Esophagus (tissue), 2 donors: ENCODE data around the gene ANKRA2. TPM values are rescaled to one million over a fixed set of nuclear protein-coding genes. Genes with fewer than 3 reads are reported as not detected.

ENCODE experiments used
- H3K27ac ChIP-seq, 2 donors: one replicate each; pipeline ENCODE4 v1.5.1; 2013; ENCODE audit warnings: low read depth in 2 of 2, mild to moderate bottlenecking in 2 of 2, inconsistent platforms in 1 of 2, low read length in 1 of 2, moderate library complexity in 1 of 2
- H3K27me3 ChIP-seq, 2 donors: one replicate each; pipeline ENCODE4 v1.6.1; 2013; ENCODE audit warnings: low read length in 2 of 2, control low read depth in 1 of 2, mild to moderate bottlenecking in 1 of 2; ENCODE audit not compliant: insufficient read depth in 2 of 2, control insufficient read depth in 1 of 2
- H3K36me3 ChIP-seq, 2 donors: one replicate each; pipeline ENCODE4 v1.6.1; 2013; ENCODE audit warnings: low read length in 1 of 2; ENCODE audit not compliant: control insufficient read depth in 2 of 2, insufficient read depth in 2 of 2
- H3K4me1 ChIP-seq, 2 donors: one replicate each; pipeline ENCODE4 v1.6.1; 2013; ENCODE audit warnings: low read length in 1 of 2; ENCODE audit not compliant: control insufficient read depth in 2 of 2, insufficient read depth in 2 of 2
- H3K4me3 ChIP-seq, 2 donors: one replicate each; pipeline ENCODE4 v1.5.1; 2013; ENCODE audit warnings: low read length in 2 of 2, mild to moderate bottlenecking in 2 of 2, low read depth in 1 of 2, moderate library complexity in 1 of 2
- H3K9me3 ChIP-seq, 2 donors: one replicate each; pipeline ENCODE4 v1.6.1; 2013; ENCODE audit warnings: mild to moderate bottlenecking in 2 of 2, low read depth in 1 of 2, low read length in 1 of 2, moderate library complexity in 1 of 2; ENCODE audit not compliant: control insufficient read depth in 2 of 2, insufficient read depth in 1 of 2
- WGBS, 2 donors: extraction: QIAGEN DNeasy Blood & Tissue Kit; methylation state at CpG; one replicate each; pipeline ENCODE4 v1.1.7; 2013; 5-methylcytosine and 5-hydroxymethylcytosine counted together
- polyA plus RNA-seq, 2 donors: library from polyadenylated mRNA; stranded (reverse); fragments of 200-250 nt; gene quantifications; one replicate each; pipeline ENCODE4 v1.2.3, GENCODE V29; 2013
- donor health status: healthy with polysubstance abuse.
- donor health status: Bipolar disorder and iron deficiency.

The ANKRA2 gene
- polyA plus RNA-seq, 2 donors, result 9.8 to 13.9 TPM

- H3K36me3 ChIP-seq, result no peaks in the 10 kb centered on the region
- WGBS, 2 donors, result 78 to 80% methylated on average over 5 of the region's 5 CpGs
- no peaks in the 10 kb centered on the region for H3K9me3 ChIP-seq
- H3K27me3 ChIP-seq, result no peaks in the 10 kb centered on the region
- H3K4me1 ChIP-seq, result no peaks in the 10 kb centered on the region
- H3K4me3 ChIP-seq, result no peak overlapping the region
- H3K27ac ChIP-seq, result no peak overlapping the region
These were observed 33.2 kb downstream of the ANKRA2 start for GRCh38 chr5:73532195-73532594.

- Histone ChIP-seq H3K4me3 (no peak overlapping the region), H3K36me3 (no peaks in the 10 kb centered on the region), H3K9me3 (no peaks in the 10 kb centered on the region), H3K27me3 (no peaks in the 10 kb centered on the region), H3K27ac (no peak overlapping the region), H3K4me1 (no peaks in the 10 kb centered on the region)
- WGBS, 2 donors, result 76 to 83% methylated on average over 1 of the region's 1 CpG
These were observed 34.1 kb downstream of the ANKRA2 start for GRCh38 chr5:73531356-73531755.

DNA sequence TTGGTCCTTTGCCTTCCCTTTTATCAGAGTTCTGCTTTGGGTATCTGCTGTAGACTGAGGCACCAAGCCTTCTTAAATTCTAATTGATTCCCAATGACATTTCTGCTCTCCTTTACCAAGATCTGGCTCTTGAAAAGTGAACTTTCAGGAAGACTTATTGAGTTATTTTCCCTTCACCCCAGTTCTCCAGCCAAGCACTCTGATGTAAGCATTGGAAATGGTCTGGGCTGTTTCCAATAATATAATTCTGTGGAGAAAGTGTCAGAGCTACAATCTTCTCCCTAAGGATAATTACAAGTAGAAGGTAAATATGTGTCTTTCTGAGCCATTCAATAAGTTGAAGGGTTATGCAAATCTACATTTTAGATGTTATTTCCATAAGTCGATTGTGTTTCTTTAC, 36.4 kb downstream of the ANKRA2 start:
- no peak overlapping the region for H3K27ac ChIP-seq
- H3K9me3 ChIP-seq, result no peaks in the 10 kb centered on the region
- no peak overlapping the region for H3K4me3 ChIP-seq
- 87 to 91% methylated on average over 1 of the region's 1 CpG for WGBS, 2 donors
- no peaks in the 10 kb centered on the region for H3K27me3 ChIP-seq
- no peaks in the 10 kb centered on the region for H3K4me1 ChIP-seq
- no peaks in the 10 kb centered on the region for H3K36me3 ChIP-seq

GRCh38 chr5:73528248-73528647, 37.2 kb downstream of the ANKRA2 start:
- H3K4me1 ChIP-seq, result no peaks in the 10 kb centered on the region
- H3K27me3 ChIP-seq, result no peaks in the 10 kb centered on the region
- H3K9me3 ChIP-seq, result no peaks in the 10 kb centered on the region
- 73 to 76% methylated on average over 3 of the region's 3 CpGs for WGBS, 2 donors
- H3K4me3 ChIP-seq, result no peak overlapping the region
- no peak overlapping the region for H3K27ac ChIP-seq
- no peaks in the 10 kb centered on the region for H3K36me3 ChIP-seq

GRCh38 chr5:73525606-73526203, 39.7 kb downstream of the ANKRA2 start:
- Histone ChIP-seq H3K9me3 (no peaks in the 10 kb centered on the region), H3K27ac (no peak overlapping the region), H3K36me3 (no peaks in the 10 kb centered on the region), H3K4me3 (no peak overlapping the region), H3K27me3 (no peaks in the 10 kb centered on the region), H3K4me1 (peaks cover 0 to 3% of the 10 kb centered on the region in 2 donors)
- WGBS, 2 donors, result 67 to 73% methylated on average over 3 of the region's 3 CpGs

GRCh38 chr5:73523861-73524260, 41.6 kb downstream of the ANKRA2 start:
- no peaks in the 10 kb centered on the region for H3K36me3 ChIP-seq
- no peak overlapping the region for H3K27ac ChIP-seq
- H3K4me1 ChIP-seq, result peaks cover 0 to 3% of the 10 kb centered on the region in 2 donors
- 79 to 94% methylated on average over 1 of the region's 1 CpG for WGBS, 2 donors
- H3K4me3 ChIP-seq, result no peak overlapping the region
- H3K27me3 ChIP-seq, result no peaks in the 10 kb centered on the region
- no peaks in the 10 kb centered on the region for H3K9me3 ChIP-seq

DNA sequence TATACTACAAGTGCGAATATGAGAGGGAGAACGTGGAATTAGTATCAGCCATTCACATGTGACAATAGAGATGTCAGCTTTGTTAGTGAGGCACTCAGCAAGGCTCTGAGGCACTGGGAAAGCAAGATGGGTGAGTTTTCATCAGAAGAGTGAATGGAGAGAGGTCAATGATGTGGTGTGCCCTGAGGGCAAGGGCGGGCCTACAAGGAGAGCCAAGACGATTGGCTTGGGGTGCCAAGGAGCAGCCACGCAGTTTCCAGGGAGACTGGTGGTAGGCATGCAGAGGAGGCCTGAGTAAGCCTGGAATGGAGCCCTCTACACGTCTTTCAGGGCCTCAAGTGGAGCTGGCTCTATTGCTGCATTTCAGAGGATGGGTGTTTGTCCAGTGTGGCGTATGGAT, 42.5 kb downstream of the ANKRA2 start:
- 59 to 70% methylated on average over 7 of the region's 7 CpGs for WGBS, 2 donors
- Histone ChIP-seq H3K4me1 (peaks cover 0 to 3% of the 10 kb centered on the region in 2 donors), H3K9me3 (no peaks in the 10 kb centered on the region), H3K27me3 (no peaks in the 10 kb centered on the region), H3K27ac (peak overlapping the region; percentile 12 to 14), H3K4me3 (no peak overlapping the region), H3K36me3 (no peaks in the 10 kb centered on the region)

DNA sequence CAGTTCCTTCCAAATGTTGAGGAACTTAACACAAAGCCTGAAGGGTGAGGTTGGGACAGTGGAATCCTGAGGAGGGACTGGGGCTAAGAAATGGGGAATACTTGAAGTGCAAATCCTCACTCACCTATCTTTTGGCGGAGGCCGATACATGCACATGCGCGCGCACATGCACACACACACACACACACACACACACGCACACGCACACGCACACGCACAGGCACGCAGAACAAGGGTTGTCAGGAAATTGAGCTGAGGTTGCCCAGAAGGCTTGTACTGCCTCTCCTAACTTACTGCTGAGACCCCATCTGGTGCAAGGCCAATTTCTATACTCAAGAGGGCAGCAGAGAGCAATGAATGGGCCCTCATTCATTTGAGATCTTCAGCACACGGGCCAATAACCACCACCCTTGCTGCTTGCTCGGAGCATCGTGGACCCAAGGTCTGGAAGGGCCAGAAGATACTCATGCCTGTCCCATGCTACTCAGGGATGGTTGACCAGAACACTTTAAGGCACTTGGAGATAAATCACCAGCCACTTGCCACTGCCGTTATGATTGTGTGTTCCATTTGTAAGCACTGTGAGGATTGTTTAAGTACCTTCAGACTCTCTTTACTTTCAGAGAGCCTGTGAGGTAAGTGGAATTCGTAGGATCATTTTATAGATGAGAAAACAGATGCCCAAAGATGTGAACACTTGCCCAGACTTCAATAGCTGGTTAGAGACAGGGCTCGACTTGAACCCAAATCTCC, 45.7 kb downstream of the ANKRA2 start:
- WGBS, 2 donors, result 11 to 17% methylated on average over 15 to 16 of the region's 16 CpGs
- Histone ChIP-seq H3K4me3 (no peak overlapping the region), H3K27ac (no peak overlapping the region), H3K4me1 (peaks cover 0 to 3% of the 10 kb centered on the region in 2 donors), H3K36me3 (no peaks in the 10 kb centered on the region), H3K9me3 (no peaks in the 10 kb centered on the region), H3K27me3 (no peaks in the 10 kb centered on the region)

DNA sequence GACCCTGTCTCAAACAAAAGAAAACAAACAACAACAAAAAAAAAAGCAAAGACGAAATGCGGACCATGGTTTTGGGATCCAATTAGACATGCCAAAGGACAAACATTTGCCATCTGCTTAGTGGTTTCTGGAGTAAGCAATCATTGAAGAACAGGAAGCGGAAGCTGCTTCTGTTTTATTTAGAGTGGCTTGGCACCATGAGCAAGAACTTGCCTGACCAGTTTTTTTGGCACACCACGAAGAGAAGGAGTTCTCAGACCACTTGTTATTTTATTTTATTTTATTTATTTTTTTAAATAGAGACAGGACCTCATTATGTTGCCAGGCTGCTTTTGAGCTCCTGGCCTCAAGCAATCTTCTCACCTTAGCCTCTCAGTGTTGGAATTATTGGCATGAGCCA, 50.2 kb downstream of the ANKRA2 start:
- H3K27me3 ChIP-seq, result no peaks in the 10 kb centered on the region
- peak overlapping the region; percentile 72 to 86 for H3K27ac ChIP-seq
- no peak overlapping the region for H3K4me3 ChIP-seq
- peaks cover 0 to 3% of the 10 kb centered on the region in 2 donors for H3K4me1 ChIP-seq
- H3K36me3 ChIP-seq, result no peaks in the 10 kb centered on the region
- H3K9me3 ChIP-seq, result no peaks in the 10 kb centered on the region
- WGBS, 2 donors, result 37 to 41% methylated on average over 4 of the region's 4 CpGs

DNA sequence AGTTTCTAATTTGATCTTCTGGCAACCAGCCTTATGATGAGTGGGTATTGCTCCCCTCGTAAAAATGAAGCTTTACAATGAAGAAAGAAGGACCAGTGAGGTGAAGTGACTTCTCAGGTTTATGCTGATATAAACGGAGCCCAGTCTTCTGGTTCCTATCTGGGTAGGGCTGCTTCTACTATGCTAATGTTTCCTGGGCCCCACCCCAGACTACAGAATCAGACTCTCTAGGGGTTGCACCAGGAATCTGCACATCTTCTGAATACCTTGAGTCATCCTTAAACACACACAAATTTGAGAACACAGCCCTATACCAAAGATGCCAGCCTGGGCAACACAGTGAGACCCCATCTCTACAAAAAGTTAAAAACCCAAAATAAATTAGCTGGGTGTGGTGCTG, 51.0 kb downstream of the ANKRA2 start:
- H3K27me3 ChIP-seq, result no peaks in the 10 kb centered on the region
- H3K27ac ChIP-seq, result peak overlapping the region; percentile 72 to 86
- WGBS, 2 donors, result 71 to 75% methylated on average over 2 of the region's 2 CpGs

More for the DNA sequence above, 51.0 kb downstream of the ANKRA2 start:
- no peaks in the 10 kb centered on the region for H3K9me3 ChIP-seq
- no peaks in the 10 kb centered on the region for H3K36me3 ChIP-seq
- H3K4me3 ChIP-seq, result no peak overlapping the region
- peaks cover 0 to 3% of the 10 kb centered on the region in 2 donors for H3K4me1 ChIP-seq
